ENCODE results near the gene PKD2.
A peak's percentile ranks its signal among the peaks of the same experiment; 100 is the strongest.
"Not testable (repeated sequence)": the region's sequence is repeated elsewhere in the genome, so short reads cannot be mapped to it uniquely, and the experiment has no call there.

Gene PKD2

DNA sequence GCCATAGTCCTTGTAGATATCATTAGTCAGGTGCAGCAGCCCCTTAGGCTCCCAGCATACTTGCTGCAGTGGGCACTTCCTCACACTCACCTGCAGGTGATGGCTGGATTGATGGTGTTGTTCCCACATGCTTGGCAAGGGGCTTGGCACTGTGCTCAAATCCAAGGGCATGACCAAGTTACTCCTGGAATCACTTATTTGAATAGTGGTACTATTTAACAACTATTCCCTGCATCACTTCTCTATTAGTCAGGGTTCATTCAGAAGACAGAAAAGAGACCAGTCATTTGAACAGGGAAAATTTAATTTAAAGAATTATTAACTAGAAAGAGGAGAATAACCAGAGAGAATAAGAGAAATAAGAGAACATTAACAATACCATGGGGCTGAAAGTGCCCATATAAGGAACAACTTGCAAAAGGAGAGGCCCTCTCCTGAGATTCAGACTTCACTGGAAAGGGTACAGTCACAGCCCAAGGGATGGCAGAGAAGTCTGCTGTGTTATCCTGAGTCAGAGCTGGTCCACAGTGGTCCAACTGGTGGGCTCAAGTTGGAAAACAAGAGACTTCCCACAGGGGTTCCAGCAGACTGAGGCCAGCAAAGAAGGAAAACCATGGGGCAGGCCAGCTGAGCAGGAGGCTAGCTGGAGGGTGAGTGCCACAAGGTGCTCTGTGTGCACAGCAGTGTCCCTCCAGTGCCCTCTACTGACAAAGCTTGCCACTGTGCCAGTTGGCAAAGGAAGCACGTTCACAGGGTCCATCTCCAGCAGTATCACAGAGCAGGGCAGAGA is 22.1 kb upstream of the PKD2 start:
- no peak for DNase-seq (ENCODE audit: extremely low spot score, insufficient read length, low read depth)
- peak; percentile 86 for FAIRE-seq

- FAIRE-seq: no peak
- no peak for DNase-seq (ENCODE audit: extremely low spot score, insufficient read length, low read depth)
Measured at GRCh38 chr4:87985887-87986200, 21.6 kb upstream of the PKD2 start.

GRCh38 chr4:87986508-87986907 is 20.9 kb upstream of the PKD2 start:
- DNase-seq (ENCODE audit: extremely low spot score, insufficient read length, low read depth) (no peak), FAIRE-seq (no peak)

- no peak for DNase-seq (ENCODE audit: extremely low spot score, insufficient read length, low read depth)
- no peak for FAIRE-seq
Measured at GRCh38 chr4:87989765-87990164, 17.7 kb upstream of the PKD2 start.

DNA sequence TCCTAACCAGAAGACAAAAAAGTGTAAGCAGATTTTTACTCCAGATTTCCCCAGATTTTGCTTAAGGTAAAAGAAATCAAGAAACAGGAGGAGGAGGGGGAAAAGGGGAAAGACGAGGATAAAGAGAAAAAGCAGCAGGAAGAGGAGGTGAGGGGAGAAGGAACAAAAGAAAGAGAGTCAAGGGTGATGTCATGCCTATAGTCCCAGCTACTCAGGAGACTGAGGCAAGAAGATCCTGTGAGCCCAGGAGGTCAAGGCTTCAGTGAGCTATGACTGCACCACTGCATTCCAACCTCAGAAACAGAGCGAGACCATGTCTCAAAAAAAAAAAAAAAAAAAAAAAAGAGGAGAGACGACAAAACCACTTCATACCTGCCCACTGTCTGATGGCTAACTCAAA is 12.0 kb upstream of the PKD2 start:
- no peak for FAIRE-seq
- no peak for DNase-seq (ENCODE audit: extremely low spot score, insufficient read length, low read depth)

DNA sequence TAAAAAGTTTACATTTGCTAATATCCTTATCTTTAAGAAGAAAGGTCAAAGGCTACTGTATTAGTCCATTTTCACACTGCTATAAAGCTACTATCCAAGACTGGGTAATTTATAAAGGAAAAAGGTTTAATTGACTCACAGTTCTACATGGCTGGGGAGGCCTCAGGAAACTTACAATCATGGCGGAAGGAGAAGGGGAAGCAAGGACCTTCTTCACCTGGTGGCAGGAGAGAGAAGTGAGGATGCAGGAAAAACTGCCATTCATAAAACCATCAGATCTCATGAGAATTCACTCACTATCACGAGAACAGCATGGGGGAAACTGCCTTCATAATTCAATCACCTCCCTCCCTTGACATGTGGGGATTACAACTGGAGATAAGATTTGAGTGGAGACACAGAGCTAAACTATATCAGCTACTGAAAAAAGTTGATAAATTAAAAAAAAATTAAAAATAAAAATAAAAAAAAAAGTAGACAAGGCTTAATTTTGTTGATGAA is 8.2 kb upstream of the PKD2 start:
- DNase-seq (ENCODE audit: extremely low spot score, insufficient read length, low read depth); FAIRE-seq: not testable (repeated sequence)

- no peak for FAIRE-seq
Measured at GRCh38 chr4:88001871-88002270, 5.6 kb upstream of the PKD2 start.

GRCh38 chr4:88002786-88003185 is 4.6 kb upstream of the PKD2 start:
- no peak for FAIRE-seq
- DNase-seq (ENCODE audit: extremely low spot score, insufficient read length, low read depth): no peak

More at GRCh38 chr4:88001871-88002270, 5.6 kb upstream of the PKD2 start:
- DNase-seq (ENCODE audit: extremely low spot score, insufficient read length, low read depth): no peak

- no peak for DNase-seq (ENCODE audit: extremely low spot score, insufficient read length, low read depth)
- no peak for FAIRE-seq
Measured at GRCh38 chr4:88003261-88003660, 4.2 kb upstream of the PKD2 start.

DNA sequence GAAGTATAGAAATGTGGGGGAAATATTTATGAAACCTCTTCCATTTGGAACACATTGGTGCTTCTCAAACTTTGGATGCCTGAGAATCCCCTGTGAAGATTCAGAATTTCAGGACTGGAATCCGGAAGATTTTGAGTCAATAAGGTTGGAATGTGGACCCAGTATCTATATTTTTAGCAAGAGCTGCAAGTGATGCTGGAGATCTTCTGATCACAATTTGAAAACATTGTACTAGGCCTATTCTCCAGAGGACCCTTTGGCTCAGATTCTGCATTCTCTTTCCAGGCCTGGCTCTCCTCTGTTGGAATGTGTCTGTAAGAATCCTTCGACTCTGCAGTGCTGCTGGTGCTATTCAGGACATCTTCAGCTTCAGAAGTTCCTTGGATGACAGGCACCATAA is 2.4 kb upstream of the PKD2 start:
- FAIRE-seq (no peak), DNase-seq (ENCODE audit: extremely low spot score, insufficient read length, low read depth) (no peak)

- no peak for FAIRE-seq
- DNase-seq (ENCODE audit: extremely low spot score, insufficient read length, low read depth): no peak
Measured at GRCh38 chr4:88005946-88006345, 1.5 kb upstream of the PKD2 start.

- no peak for FAIRE-seq
- DNase-seq (ENCODE audit: extremely low spot score, insufficient read length, low read depth): no peak
Measured at GRCh38 chr4:88006956-88007303, 505 bp upstream of the PKD2 start.

GRCh38 chr4:88008122-88008742 is 797 bp downstream of the PKD2 start:
- DNase-seq (ENCODE audit: extremely low spot score, insufficient read length, low read depth): no peak

GRCh38 chr4:88008743-88009171 is 1.3 kb downstream of the PKD2 start:
- no peak for DNase-seq (ENCODE audit: extremely low spot score, insufficient read length, low read depth)
- FAIRE-seq: peak; percentile 47

More at GRCh38 chr4:88008122-88008742, 797 bp downstream of the PKD2 start:
- FAIRE-seq: no peak

- FAIRE-seq: no peak
Measured at GRCh38 chr4:88009871-88010270, 2.4 kb downstream of the PKD2 start.

GRCh38 chr4:88010966-88011365 is 3.5 kb downstream of the PKD2 start:
- DNase-seq (ENCODE audit: extremely low spot score, insufficient read length, low read depth) (no peak), FAIRE-seq (no peak)

More at GRCh38 chr4:88009871-88010270, 2.4 kb downstream of the PKD2 start:
- DNase-seq (ENCODE audit: extremely low spot score, insufficient read length, low read depth): no peak

GRCh38 chr4:88012647-88013046 is 5.2 kb downstream of the PKD2 start:
- FAIRE-seq (peak; percentile 75), DNase-seq (ENCODE audit: extremely low spot score, insufficient read length, low read depth) (no peak)

DNA sequence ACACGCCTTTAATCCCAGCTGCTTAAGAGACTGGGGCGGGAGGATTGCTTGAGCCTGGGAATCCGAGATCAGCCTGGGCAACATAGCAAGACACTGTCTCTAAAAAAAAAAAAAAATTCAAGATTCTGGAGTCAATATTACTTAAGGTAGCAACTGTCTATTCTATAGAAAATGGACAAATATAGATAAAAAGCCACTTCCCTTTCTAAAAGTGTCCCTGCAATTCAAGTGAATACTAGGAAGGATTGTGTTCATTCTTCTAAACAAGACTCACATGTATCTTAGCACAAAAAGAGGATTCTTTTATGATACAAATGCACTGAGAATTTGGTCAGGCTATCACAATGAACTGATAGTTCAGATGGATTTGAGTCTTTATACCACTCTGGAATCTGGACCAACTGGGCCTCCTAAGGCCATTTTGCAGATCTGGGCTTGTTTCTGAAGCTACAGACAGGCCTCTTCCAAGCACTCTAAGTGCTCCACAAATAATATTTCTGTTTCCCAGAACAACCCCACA is 7.0 kb downstream of the PKD2 start:
- no peak for FAIRE-seq
- no peak for DNase-seq (ENCODE audit: extremely low spot score, insufficient read length, low read depth)

GRCh38 chr4:88015659-88016295 is 8.3 kb downstream of the PKD2 start:
- DNase-seq (ENCODE audit: extremely low spot score, insufficient read length, low read depth): no peak
- FAIRE-seq: no peak

GRCh38 chr4:88017516-88018297 is 10.3 kb downstream of the PKD2 start:
- no peak for DNase-seq (ENCODE audit: extremely low spot score, insufficient read length, low read depth)

More at GRCh38 chr4:88017516-88018297, 10.3 kb downstream of the PKD2 start:
- FAIRE-seq: no peak
